Ectodermal cell (in vitro differentiated cells): ENCODE data around the gene CSHL1.

Experiments used
- H3K27ac ChIP-seq: 2 replicates; pipeline ENCODE4 v1.7.0; 2013; ENCODE audit warnings: mild to moderate bottlenecking, low read depth, low read length; ENCODE audit not compliant: insufficient read depth, poor library complexity, severe bottlenecking
- H3K27me3 ChIP-seq: 2 replicates; pipeline ENCODE4 v1.7.0; 2013; ENCODE audit warnings: mild to moderate bottlenecking, low read length; ENCODE audit not compliant: insufficient read depth, control insufficient read depth, poor library complexity, severe bottlenecking
- H3K36me3 ChIP-seq: one replicate; pipeline ENCODE4 v1.7.0; 2013; ENCODE audit warnings: low read length; ENCODE audit not compliant: control insufficient read depth, insufficient read depth
- H3K4me1 ChIP-seq: one replicate; pipeline ENCODE4 v1.7.0; 2013; ENCODE audit warnings: low read length; ENCODE audit not compliant: control insufficient read depth, insufficient read depth
- H3K4me3 ChIP-seq: 2 replicates; pipeline ENCODE4 v1.7.0; 2013; ENCODE audit warnings: low read depth, low read length, control low read depth; ENCODE audit not compliant: insufficient read depth
- H3K9me3 ChIP-seq: 2 replicates; pipeline ENCODE4 v1.7.0; 2013; ENCODE audit warnings: mild to moderate bottlenecking, low read length, moderate library complexity; ENCODE audit not compliant: control insufficient read depth
- WGBS, 2 experiments: methylation state at CpG; one replicate each; pipeline ENCODE4 v1.1.7; 2013; ENCODE audit warnings: missing lambda C conversion rate in 2 of 2; 5-methylcytosine and 5-hydroxymethylcytosine counted together

Gene CSHL1

GRCh38 chr17:63948521-63948920, 37.5 kb upstream of the CSHL1 start:
- Histone ChIP-seq H3K9me3 (no peaks in the 10 kb centered on the region), H3K27me3 (no peaks in the 10 kb centered on the region), H3K27ac (no peak overlapping the region), H3K4me3 (no peak overlapping the region), H3K4me1 (no peaks in the 10 kb centered on the region), H3K36me3 (no peaks in the 10 kb centered on the region)
- WGBS, 2 experiments = 92 to 94% methylated on average over 9 of the region's 9 CpGs

GRCh38 chr17:63947711-63948330, 36.8 kb upstream of the CSHL1 start:
- no peaks in the 10 kb centered on the region for H3K27me3 ChIP-seq
- WGBS, 2 experiments = 94 to 96% methylated on average over 18 of the region's 18 CpGs
- H3K4me1 ChIP-seq = no peaks in the 10 kb centered on the region
- no peak overlapping the region for H3K4me3 ChIP-seq
- no peaks in the 10 kb centered on the region for H3K36me3 ChIP-seq
- H3K27ac ChIP-seq = no peak overlapping the region
- H3K9me3 ChIP-seq = no peaks in the 10 kb centered on the region

GRCh38 chr17:63946440-63947363, 35.6 kb upstream of the CSHL1 start:
- WGBS, 2 experiments = 51% methylated on average over 18 to 20 of the region's 20 CpGs

GRCh38 chr17:63945784-63946439, 34.9 kb upstream of the CSHL1 start:
- no peak overlapping the region for H3K4me3 ChIP-seq
- no peaks in the 10 kb centered on the region for H3K27me3 ChIP-seq
- no peaks in the 10 kb centered on the region for H3K9me3 ChIP-seq
- H3K27ac ChIP-seq = no peak overlapping the region
- 76 to 82% methylated on average over 6 of the region's 6 CpGs for WGBS, 2 experiments
- no peaks in the 10 kb centered on the region for H3K36me3 ChIP-seq
- H3K4me1 ChIP-seq = no peaks in the 10 kb centered on the region

More at GRCh38 chr17:63946440-63947363, 35.6 kb upstream of the CSHL1 start:
- no peaks in the 10 kb centered on the region for H3K4me1 ChIP-seq
- H3K27ac ChIP-seq = no peak overlapping the region
- H3K36me3 ChIP-seq = no peaks in the 10 kb centered on the region
- no peaks in the 10 kb centered on the region for H3K27me3 ChIP-seq
- no peaks in the 10 kb centered on the region for H3K9me3 ChIP-seq
- H3K4me3 ChIP-seq = no peak overlapping the region

DNA sequence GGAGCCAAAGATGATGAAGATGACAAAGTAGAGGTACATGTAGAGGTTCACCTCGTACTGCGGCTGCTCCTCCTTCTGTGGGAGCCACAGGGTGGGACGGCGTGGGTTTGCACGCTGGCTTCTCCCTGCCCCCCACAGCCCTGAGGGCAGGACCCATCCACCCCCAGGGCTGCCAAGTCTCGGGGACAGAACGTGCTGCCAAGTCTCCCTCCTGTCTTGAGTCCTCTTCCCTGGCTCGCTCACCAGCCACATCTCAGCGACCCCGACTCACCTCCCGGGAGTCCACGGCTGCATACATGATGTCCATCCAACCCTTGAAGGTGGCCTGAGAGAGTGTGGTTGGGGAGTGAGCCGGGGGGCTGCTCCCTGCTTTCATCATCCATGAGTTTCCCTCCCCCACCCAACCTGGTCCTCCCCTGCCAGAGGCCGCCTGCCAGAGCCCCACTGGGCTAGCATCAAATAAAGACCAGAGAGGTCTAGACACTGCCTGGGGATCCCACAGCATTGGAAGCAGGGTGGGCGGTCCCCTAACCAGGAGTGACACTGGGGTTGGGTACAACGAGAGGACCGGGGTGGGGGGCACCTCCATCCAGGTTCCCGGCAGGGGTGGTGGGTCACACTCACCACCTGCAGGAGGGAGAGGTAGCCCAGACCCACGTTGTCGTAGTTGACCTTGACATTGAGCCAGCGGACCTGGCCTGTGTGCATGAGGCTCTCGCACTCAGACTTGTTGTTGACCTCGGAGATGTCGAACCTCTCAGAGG, 33.9 kb upstream of the CSHL1 start:
- Histone ChIP-seq H3K9me3 (no peaks in the 10 kb centered on the region), H3K27me3 (no peaks in the 10 kb centered on the region), H3K4me3 (no peak overlapping the region), H3K4me1 (no peaks in the 10 kb centered on the region), H3K36me3 (no peaks in the 10 kb centered on the region), H3K27ac (no peak overlapping the region)
- WGBS, 2 experiments = 92 to 94% methylated on average over 24 of the region's 24 CpGs

DNA sequence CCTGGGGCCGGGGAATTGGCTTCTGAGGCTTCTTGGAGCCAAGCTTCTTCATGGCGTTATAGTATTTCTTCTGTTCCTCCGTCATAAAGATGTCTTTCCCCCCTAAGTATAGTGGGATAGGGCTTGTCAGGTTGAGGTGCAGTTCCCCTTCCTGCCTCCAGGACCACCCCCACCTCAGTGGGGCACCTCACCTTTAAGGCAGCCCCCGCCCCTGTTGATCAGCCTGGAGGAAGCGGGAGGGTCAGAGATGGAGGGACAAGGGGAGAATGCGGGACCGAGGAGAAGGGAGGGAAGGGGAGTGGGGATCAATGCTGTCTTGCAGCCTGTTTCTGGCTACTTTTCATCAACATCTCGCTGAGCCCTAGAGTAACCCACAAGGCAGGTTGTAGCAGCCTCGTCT, 32.7 kb upstream of the CSHL1 start:
- 83 to 90% methylated on average over 9 of the region's 9 CpGs for WGBS, 2 experiments
- no peaks in the 10 kb centered on the region for H3K4me1 ChIP-seq
- H3K27ac ChIP-seq = no peak overlapping the region
- no peak overlapping the region for H3K4me3 ChIP-seq
- no peaks in the 10 kb centered on the region for H3K9me3 ChIP-seq
- no peaks in the 10 kb centered on the region for H3K27me3 ChIP-seq
- H3K36me3 ChIP-seq = no peaks in the 10 kb centered on the region

DNA sequence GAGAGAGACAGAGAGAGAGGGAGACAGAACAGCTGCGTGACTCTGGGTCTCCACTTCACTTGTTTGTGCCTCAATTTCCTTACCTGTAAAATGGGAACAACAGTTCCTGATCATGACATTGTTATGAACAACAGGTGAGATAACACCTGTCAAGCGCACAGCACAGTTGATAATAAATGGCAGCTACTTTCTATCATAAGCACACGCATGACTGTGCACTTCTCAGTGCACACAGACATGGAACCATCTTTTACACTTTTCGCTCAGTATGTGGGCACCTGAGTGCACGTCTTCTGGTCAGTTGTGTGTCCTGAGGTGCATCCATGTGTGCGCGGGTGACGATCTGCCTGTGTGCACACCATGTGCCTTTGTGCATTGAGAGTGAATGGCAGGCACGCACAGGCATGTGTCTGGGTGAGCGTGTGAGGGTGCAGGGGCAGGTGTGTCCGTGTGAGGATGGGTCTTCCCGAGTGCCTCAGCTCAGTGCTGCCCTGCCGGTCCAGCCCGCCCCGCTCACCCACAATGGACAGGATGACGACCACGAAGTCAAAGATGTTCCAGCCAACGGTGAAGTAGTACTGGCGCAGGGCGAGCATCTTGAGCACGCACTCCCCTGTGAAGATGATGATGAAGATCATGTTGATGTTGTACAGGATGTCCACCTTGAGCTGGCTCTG, 31.4 kb upstream of the CSHL1 start:
- WGBS, 2 experiments = 95% methylated on average over 21 of the region's 21 CpGs
- H3K9me3 ChIP-seq = no peaks in the 10 kb centered on the region
- H3K4me3 ChIP-seq = no peak overlapping the region
- H3K4me1 ChIP-seq = peaks cover 12% of the 10 kb centered on the region
- H3K27me3 ChIP-seq = no peaks in the 10 kb centered on the region
- no peak overlapping the region for H3K27ac ChIP-seq
- no peaks in the 10 kb centered on the region for H3K36me3 ChIP-seq

DNA sequence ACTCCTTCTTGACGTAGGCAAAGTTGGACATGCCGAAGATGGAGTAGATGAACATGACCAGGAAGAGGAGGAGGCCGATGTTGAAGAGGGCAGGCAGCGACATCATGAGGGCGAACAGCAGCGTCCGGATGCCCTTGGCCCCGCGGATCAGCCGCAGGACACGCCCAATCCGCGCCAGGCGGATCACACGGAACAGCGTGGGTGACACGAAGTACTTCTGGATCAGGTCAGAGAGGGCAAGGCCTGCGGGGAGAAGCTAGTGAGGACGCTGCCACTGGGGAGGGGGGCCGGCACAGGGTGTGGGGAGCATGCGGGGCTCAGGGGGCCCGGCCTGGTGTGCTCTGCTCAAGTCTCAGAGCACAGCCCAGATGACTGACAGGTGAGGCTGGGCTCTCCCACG, 30.7 kb upstream of the CSHL1 start:
- WGBS, 2 experiments = 94 to 96% methylated on average over 23 of the region's 23 CpGs
- no peaks in the 10 kb centered on the region for H3K27me3 ChIP-seq
- no peaks in the 10 kb centered on the region for H3K36me3 ChIP-seq
- H3K4me3 ChIP-seq = no peak overlapping the region
- H3K27ac ChIP-seq = no peak overlapping the region
- no peaks in the 10 kb centered on the region for H3K9me3 ChIP-seq
- H3K4me1 ChIP-seq = peaks cover 12% of the 10 kb centered on the region

DNA sequence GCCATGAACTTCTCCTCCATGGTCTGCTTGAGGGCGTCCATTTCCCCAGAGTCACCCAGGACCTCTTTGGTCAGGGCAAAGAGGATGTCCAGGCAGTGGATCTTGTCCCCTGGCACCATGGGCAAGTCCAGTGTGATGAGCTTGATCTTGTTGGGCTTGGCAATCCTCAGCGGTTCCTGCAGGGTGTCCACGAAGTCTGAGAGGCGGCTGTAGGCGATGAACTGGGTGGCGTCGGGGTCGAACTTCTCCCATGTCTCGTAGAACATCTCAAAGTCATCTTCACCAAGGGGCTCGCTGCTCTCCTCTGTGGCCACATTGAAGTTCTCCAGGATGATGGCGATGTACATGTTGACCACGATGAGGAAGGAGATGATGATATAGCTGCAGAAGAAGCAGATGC, 30.1 kb upstream of the CSHL1 start:
- Histone ChIP-seq H3K4me3 (no peak overlapping the region), H3K36me3 (no peaks in the 10 kb centered on the region), H3K27ac (no peak overlapping the region), H3K27me3 (no peaks in the 10 kb centered on the region), H3K9me3 (no peaks in the 10 kb centered on the region), H3K4me1 (peaks cover 12% of the 10 kb centered on the region)
- WGBS, 2 experiments = 94 to 96% methylated on average over 12 of the region's 12 CpGs
